IPS DF 4.7 (cell line): ENCODE data around the gene PRKCH.

Experiments used
- DNase-seq: peaks from one replicate; pipeline ENCODE4 v3.0.0-alpha.2; 2013; ENCODE audit warnings: low spot score; ENCODE audit errors: extremely low read depth

PRKCH gene

GRCh38 chr14:61488417-61489401 lies 167.3 kb downstream of the PRKCH start:
- no peak for DNase-seq

GRCh38 chr14:61489512-61489911 lies 168.1 kb downstream of the PRKCH start:
- DNase-seq = no peak

GRCh38 chr14:61489932-61490331 lies 168.6 kb downstream of the PRKCH start:
- no peak for DNase-seq

- DNase-seq = no peak
Measured at GRCh38 chr14:61491224-61491623, 169.8 kb downstream of the PRKCH start.

- no peak for DNase-seq
Measured at GRCh38 chr14:61491876-61492434, 170.6 kb downstream of the PRKCH start.

GRCh38 chr14:61492474-61492873 lies 171.1 kb downstream of the PRKCH start:
- DNase-seq = no peak

GRCh38 chr14:61493239-61493638 lies 171.9 kb downstream of the PRKCH start:
- DNase-seq = no peak

GRCh38 chr14:61494018-61494417 lies 172.6 kb downstream of the PRKCH start:
- DNase-seq = no peak

GRCh38 chr14:61495809-61496208 lies 174.4 kb downstream of the PRKCH start:
- no peak for DNase-seq

GRCh38 chr14:61498303-61498702 lies 176.9 kb downstream of the PRKCH start:
- DNase-seq = no peak

GRCh38 chr14:61498811-61499210 lies 177.4 kb downstream of the PRKCH start:
- DNase-seq = no peak

- no peak for DNase-seq
Measured at GRCh38 chr14:61499991-61500390, 178.6 kb downstream of the PRKCH start.

GRCh38 chr14:61501714-61502458 lies 180.5 kb downstream of the PRKCH start:
- DNase-seq = no peak

GRCh38 chr14:61502459-61503093 lies 181.2 kb downstream of the PRKCH start:
- DNase-seq = no peak

GRCh38 chr14:61503167-61503801 lies 181.9 kb downstream of the PRKCH start:
- DNase-seq = no peak

- no peak for DNase-seq
Measured at GRCh38 chr14:61504901-61505300, 183.5 kb downstream of the PRKCH start.

- DNase-seq = no peak
Measured at GRCh38 chr14:61505815-61506809, 184.7 kb downstream of the PRKCH start.

- DNase-seq = no peak
Measured at GRCh38 chr14:61508526-61508925, 187.1 kb downstream of the PRKCH start.

GRCh38 chr14:61510736-61511557 lies 189.6 kb downstream of the PRKCH start:
- DNase-seq = no peak
